GM18517 (cell line): ENCODE measurements around the gene RAB11FIP4.
"Not testable (repeated sequence)": the region's sequence is repeated elsewhere in the genome, so short reads cannot be mapped to it uniquely, and the experiment has no call there.

ENCODE experiments used
- ATAC-seq: cut with Tn5 transposase; IDR thresholded peaks from one replicate; pipeline ENCODE4 v1.9.1; 2021; ENCODE audit warnings: mild to moderate bottlenecking, moderate library complexity; ENCODE audit not compliant: unreplicated experiment

RAB11FIP4 gene

GRCh38 chr17:31391496-31391949, at the start of gene RAB11FIP4:
Gene RAB11FIP4, plus strand, starts transcription at chr17:31391675. Its CDS starts 178 bp downstream, at chr17:31391853.
- ATAC-seq, result no peak

GRCh38 chr17:31345191-31345747, 46.2 kb upstream of the RAB11FIP4 start:
- not testable (repeated sequence) for ATAC-seq

- no peak for ATAC-seq
These were observed 42.0 kb upstream of the RAB11FIP4 start for GRCh38 chr17:31349454-31349853.

GRCh38 chr17:31355935-31356334, 35.5 kb upstream of the RAB11FIP4 start:
- no peak for ATAC-seq

- no peak for ATAC-seq
These were observed 34.4 kb upstream of the RAB11FIP4 start for GRCh38 chr17:31357091-31357490.

GRCh38 chr17:31357839-31358394, 33.6 kb upstream of the RAB11FIP4 start:
- ATAC-seq, result no peak

GRCh38 chr17:31364012-31364411, 27.5 kb upstream of the RAB11FIP4 start:
- no peak for ATAC-seq

GRCh38 chr17:31366088-31366487, 25.4 kb upstream of the RAB11FIP4 start:
- no peak for ATAC-seq

- no peak for ATAC-seq
These were observed 22.2 kb upstream of the RAB11FIP4 start for GRCh38 chr17:31369266-31369665.

- ATAC-seq, result no peak
These were observed 19.9 kb upstream of the RAB11FIP4 start for GRCh38 chr17:31371511-31372097.

GRCh38 chr17:31373150-31374093, 18.1 kb upstream of the RAB11FIP4 start:
- no peak for ATAC-seq

- ATAC-seq, result no peak
These were observed 17.4 kb upstream of the RAB11FIP4 start for GRCh38 chr17:31374094-31374447.

GRCh38 chr17:31374503-31374902, 17.0 kb upstream of the RAB11FIP4 start:
- ATAC-seq, result no peak

- no peak for ATAC-seq
These were observed 12.8 kb upstream of the RAB11FIP4 start for GRCh38 chr17:31378638-31379037.

GRCh38 chr17:31379597-31380205, 11.8 kb upstream of the RAB11FIP4 start:
- ATAC-seq, result no peak

- ATAC-seq, result no peak
These were observed 10.3 kb upstream of the RAB11FIP4 start for GRCh38 chr17:31381165-31381668.

- not testable (repeated sequence) for ATAC-seq
These were observed 8.7 kb upstream of the RAB11FIP4 start for GRCh38 chr17:31382668-31383275.

- ATAC-seq, result not testable (repeated sequence)
These were observed 8.0 kb upstream of the RAB11FIP4 start for GRCh38 chr17:31383488-31383887.

GRCh38 chr17:31385428-31386285, 5.8 kb upstream of the RAB11FIP4 start:
- ATAC-seq, result no peak
